Epidermal melanocyte (primary cell): ENCODE data around the gene OTUD3.
"Not testable (repeated sequence)": the region's sequence is repeated elsewhere in the genome, so short reads cannot be mapped to it uniquely, and the experiment has no call there.

ENCODE experiments used
- DNase-seq: peaks from one replicate; pipeline ENCODE4 v3.0.0; 2011; ENCODE audit warnings: low spot score; ENCODE audit not compliant: insufficient read length

The OTUD3 gene

DNA sequence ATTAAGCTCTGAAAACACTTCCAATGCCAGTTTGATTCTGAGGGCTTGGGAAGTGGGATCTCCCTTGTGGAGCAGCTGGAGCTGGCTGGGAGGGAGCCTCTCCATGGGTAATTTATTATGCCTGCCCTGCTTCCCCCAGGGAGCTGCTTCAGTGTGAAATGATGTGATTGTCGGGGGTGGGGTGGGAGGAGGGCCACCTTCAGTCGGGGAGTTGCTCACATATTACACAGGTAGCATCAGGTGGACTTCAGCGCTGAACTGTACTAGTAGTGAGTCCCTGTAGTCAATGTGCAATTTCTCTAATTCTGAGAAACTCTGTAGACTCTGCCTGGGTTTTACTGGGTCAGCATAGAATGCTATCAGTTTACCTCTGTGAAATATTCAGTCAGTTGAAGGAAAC lies 28.5 kb downstream of the OTUD3 start:
- no peak for DNase-seq

DNA sequence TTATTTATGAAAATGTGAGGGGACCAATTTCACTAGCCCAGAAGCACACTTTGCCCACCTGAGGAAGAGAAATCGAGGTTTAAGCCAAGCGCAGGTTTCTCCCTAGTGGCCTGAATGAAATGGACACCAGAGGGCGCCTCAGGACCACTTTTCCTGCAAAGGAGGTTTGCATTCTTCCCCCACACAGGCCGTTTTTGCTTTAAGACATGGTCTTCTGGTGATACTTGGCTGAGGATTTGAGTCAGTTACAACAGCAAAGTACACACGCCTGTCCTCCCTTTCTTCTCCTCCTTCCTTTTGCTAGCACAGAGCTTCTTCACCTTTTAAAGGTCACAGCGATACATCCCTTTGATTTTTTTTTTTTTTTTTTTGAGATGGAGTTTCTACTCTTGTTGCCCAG lies 35.9 kb downstream of the OTUD3 start:
- peak; percentile 86 for DNase-seq

DNA sequence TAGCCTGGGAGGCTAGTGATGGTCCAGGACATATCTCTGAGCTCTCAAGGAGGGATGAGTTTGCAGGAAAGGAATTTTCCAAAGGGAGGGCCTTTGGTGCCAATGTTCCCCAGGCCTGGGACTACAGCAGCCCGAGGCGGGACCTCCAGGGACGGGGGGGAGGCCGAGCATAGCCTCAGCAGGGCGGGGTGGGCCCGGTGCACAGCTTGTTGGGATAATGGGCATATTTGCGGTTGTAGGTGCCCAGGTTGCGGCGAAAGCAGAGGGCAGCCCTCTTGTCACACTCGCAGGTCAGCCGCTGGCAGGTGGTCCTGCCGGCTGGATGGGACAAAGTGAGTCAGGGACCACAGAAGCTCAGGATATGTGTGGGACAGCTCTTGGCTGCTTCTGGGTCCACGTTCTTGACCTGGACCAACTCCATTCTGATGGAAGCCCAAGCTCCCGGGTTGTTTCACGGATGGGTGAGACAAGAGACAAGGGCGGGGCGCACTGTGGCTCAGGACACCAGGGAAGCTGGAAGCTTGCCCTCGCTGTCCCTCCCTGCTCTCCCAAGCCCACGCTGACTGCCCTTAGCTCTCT lies 38.0 kb downstream of the OTUD3 start:
- no peak for DNase-seq

- no peak for DNase-seq
These were observed 39.1 kb downstream of the OTUD3 start for GRCh38 chr1:19921310-19921709.

GRCh38 chr1:19922015-19922688 lies 40.0 kb downstream of the OTUD3 start:
- DNase-seq, result no peak

DNA sequence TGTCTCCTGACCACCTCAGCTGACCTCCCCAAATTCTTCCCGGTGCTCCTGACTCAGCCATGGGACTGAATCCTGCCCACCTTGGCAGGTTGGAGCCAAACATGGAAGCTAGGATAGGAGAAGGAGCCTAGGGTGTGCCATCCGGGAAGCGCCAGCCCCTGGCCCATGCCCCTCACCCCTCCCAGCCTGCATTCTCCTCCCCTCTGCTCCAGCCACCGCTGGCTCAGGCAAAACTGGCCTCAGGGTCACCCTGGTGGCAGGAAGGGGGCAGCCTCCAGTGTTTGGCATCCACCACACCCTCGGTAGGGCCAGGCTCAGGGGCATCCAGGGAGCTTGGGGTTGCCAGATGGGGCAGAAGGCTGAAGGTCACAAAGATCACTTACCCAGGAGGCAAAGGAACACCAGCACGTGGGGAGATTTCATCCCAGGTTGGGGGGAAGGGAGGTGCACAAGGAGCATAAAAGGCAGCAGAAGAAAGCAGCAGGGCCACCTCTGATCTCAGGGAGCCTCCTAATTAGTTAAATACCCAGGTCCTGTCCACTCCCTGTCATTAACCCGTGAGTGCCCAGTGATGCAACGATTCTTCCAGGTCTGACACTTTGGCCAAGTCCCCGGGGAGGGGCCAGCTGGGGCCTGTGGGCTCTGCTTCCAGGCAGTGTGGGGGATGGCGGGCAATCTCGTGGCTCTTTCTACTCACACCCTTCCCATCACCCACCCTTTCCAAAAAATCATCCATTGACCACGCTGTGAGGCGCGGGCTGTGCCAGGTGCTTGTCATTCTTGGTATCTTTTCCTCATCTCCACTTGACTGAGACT lies 41.1 kb downstream of the OTUD3 start, which contains the start of gene PLA2G2E:
Gene PLA2G2E (minus strand): TSS at position 481 of the 816 bp plus-strand sequence. CDS start 58 bp downstream, at position 423.
- no peak for DNase-seq

DNA sequence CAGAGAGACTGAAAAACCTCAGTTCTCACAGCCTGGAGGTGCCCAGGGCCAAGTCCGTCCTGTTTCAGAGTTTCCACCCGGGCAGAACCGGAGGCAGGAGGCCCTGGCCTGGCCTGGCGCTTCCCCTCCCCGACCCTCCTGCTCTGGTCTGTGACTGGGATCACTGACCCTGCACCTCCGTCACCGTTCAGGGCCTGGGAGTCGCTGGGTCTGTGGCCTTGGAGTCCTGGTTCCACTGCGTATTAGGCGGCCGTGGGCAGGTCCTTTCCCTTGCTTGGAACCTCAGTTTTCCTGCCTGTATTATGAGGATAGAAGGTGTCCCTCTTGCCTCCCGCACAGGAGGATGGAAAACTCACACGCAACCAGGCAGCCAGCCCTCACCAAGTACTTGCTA lies 41.8 kb downstream of the OTUD3 start:
- DNase-seq, result no peak

- no peak for DNase-seq
These were observed 43.3 kb downstream of the OTUD3 start for GRCh38 chr1:19925342-19926070.

GRCh38 chr1:19926296-19927129 lies 44.3 kb downstream of the OTUD3 start:
- no peak for DNase-seq

DNA sequence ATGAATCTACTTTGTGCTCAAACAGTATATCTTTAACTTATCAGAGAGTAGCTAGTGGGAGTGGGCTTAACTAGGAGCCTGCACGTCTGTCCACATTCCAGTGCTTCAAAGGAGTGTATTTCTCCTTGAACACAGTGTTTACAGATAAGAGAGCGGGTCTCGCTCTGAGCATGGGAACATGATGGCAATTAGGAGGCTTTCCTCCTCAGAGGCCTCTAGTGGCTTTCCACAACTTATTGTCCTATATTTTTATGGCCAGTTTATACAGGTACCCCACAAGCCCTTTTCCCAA lies 44.9 kb downstream of the OTUD3 start:
- DNase-seq, result not testable (repeated sequence)

DNA sequence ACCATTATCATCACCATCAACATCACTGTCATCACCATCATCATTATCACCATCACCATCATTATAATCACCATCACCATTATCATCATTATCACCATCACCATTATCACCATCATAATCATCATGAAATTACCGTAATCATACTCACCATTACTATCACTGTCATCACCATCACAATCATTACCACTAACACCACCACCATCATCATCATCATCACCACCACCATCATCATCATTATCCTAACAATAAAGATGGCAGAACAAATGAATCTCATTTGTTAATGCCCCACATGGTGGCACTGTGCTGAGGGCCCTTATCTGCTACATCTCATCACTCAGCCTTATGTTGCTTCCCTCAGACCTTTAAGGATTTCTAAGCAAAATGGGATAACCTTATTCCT lies 50.7 kb downstream of the OTUD3 start:
- DNase-seq, result no peak

- no peak for DNase-seq
These were observed 52.1 kb downstream of the OTUD3 start for GRCh38 chr1:19934336-19934735.

DNA sequence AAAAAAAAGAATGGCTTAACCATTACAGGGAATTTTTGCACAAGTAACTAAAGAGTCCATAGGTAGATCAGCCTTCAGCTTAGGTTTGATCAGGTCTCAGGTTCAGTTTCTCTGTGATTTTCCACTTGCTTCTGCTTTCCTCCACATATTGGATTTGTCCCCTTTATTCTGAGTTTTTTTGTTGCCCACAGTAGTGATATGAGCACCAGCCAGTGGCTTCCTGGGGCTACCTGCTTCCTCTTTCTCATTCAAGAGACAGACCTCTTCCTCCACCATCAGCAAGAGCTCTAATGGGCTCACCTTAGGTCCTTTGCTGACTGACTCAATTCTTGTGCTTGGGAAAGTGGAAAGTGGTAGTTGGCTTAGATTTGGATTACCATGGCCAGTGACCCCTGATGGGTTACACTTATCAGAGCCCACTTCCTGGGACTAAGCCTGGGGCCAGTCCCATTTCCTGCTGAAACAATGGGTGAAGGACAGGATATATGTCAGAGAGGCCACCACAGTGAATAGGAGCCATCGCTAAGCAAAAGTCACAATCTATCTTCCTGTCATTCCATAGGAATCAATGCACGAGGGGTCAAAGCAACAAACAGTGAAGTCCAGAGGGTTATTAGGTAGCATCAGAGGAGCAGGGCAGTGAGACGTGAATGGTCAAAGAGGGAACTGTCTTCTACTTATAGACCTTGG lies 54.0 kb downstream of the OTUD3 start:
- no peak for DNase-seq

DNA sequence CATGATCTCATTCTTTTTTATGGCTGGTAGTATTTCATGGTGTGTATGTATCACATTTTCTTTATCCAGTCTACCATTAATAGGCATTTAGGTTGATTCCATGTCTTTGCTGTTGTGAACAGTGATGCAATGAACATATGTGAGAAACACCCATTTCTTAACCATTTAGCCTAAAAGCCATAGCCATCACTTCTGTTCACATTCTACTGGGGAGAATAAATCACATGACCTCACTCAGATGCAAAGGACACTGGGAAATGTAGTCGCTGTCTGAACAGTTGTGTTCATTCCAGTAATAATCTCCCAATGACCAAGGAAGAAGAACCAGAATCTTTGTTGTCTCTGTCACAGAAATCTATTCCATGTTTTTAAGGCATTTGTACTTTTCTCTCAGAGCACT lies 56.3 kb downstream of the OTUD3 start:
- DNase-seq, result no peak

- DNase-seq, result no peak
These were observed 58.5 kb downstream of the OTUD3 start for GRCh38 chr1:19940486-19941205.

DNA sequence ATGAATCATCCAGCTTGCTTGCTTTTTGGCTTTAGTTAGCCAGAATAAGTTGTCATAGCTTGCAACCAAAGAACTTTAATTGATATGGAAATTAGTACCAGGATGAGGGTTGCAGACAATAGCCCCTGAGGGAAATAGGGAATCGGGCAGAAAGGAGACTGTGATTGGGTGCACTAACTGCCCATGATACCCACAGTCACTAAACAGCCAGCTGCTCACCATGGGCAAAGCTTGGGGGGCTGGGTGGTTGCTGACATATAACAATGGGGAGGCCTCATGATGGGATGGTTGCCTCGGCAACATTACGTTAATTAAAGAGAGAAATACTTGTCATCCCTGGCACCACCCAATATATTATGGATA lies 59.0 kb downstream of the OTUD3 start:
- DNase-seq, result no peak

DNA sequence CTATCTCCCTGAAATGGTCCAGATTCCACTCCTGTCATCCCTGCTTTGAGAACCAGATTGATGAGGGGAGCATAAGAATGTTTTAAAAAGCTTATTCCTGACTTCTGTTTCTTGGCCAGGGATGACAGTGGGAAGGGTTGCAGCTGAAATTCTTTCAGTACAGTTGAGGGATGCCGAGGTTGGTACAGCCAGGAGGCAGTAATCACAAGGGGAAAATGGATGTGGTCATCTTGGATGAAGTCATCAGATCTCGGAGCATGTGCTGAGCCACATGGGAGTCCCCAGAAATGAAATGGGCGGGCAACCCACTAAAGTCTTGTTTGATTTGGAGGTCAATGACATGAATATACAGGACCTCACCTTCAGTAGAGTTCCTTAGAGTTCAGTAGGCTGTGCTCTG lies 59.9 kb downstream of the OTUD3 start:
- DNase-seq, result no peak

DNA sequence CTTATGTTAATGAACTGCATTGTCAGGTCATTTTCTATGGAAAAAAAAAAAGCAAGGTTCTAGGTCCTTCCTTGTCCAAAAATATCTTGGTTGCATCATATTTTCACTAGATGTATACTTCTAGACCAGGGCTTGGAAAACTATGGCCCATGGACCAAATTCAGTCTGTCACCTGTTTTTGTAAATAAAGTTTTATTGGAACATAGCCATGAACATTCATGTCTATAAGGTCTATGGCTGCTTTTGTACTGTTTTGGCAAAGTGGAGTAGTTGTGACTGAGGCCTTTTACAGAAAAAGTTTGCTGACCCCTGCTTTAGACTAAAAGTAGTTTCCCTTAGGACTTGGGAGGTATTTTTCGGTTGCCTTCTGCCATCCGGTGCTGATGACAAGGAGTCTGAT lies 60.5 kb downstream of the OTUD3 start:
- DNase-seq, result no peak

DNA sequence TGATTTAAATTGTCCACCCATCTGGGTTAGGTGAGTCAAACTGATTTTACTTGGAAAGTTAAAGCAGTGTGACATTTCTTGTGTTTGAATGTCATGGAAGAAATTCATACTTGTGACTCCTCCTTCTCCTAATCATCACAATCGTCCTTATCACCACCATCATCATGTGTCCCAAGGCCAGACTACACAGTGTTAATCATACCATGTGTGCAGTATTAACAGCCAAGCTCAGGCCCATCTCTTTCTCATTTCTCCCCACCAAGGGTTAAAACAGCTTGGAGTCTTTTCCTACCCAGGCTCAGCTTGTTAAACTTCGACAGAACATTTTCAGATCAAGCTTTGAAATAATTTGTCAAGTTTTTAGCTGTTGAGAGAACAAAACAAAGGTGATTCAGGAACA lies 63.7 kb downstream of the OTUD3 start:
- no peak for DNase-seq

- DNase-seq, result no peak
These were observed 64.1 kb downstream of the OTUD3 start for GRCh38 chr1:19946331-19946751.
